Measurements from ENCODE around the gene GNA12.

The GNA12 gene

DNA sequence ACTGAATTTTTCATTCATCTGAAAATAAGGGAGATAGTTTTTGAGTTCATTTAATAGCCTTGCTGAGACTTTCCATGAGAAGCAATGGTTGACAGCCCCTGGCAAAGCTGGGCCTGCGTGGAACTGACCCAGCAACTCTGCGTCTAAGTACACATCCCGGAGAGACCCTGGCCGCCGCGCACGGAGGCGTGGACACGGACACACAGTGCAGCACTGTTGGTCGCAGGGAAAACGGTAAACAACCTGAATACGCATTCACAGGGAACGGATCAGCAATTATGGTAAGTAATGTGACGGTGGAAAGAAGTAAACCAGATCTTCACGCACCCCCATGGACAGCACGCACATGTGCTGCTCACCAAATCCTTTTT is 28.2 kb downstream of the GNA12 start:
- Histone ChIP-seq H3K4me3 (ENCODE audit: insufficient read depth, low read length, poor library complexity, severe bottlenecking) (no peak overlapping the region), H3K36me3 (ENCODE audit: low read length) (no peaks in the 10 kb centered on the region), H3K4me2 (ENCODE audit: low read depth, low read length, poor library complexity, severe bottlenecking) (no peak overlapping the region), H3K9me2 (replicated peaks; ENCODE audit: insufficient read depth, low read length) (no peaks in the 10 kb centered on the region), H3K9me3 (ENCODE audit: insufficient read depth, low read length) (no peaks in the 10 kb centered on the region), H2AFZ (ENCODE audit: low read depth, low read length, severe bottlenecking) (no peak overlapping the region), H3K79me2 (ENCODE audit: insufficient read depth, low read length) (no peaks in the 10 kb centered on the region), H3F3A (ENCODE audit: insufficient read depth) (no peaks in the 10 kb centered on the region), H3K27me3 (ENCODE audit: low read length) (no peaks in the 10 kb centered on the region), H4K20me1 (ENCODE audit: low read depth, low read length) (peaks cover 4% of the 10 kb centered on the region; the same call in 1 of the 2 replicates), H3K9ac (ENCODE audit: low read length) (no peak overlapping the region), H3K27ac (ENCODE audit: low read depth, low read length) (no peak overlapping the region)
- TF ChIP-seq CTCF (IDR thresholded peaks at IDR 0.05; ENCODE audit: insufficient read depth, low read length, poor library complexity, severe bottlenecking), result no peak
- no peak for TF ChIP-seq EZH2phosphoT487 (conservative IDR thresholded peaks at IDR 0.05; ENCODE audit: low read length)

- Histone ChIP-seq H3K4me3 (ENCODE audit: insufficient read depth, low read length, poor library complexity, severe bottlenecking) (no peak overlapping the region), H3K27me3 (ENCODE audit: low read length) (no peaks in the 10 kb centered on the region), H2AFZ (ENCODE audit: low read depth, low read length, severe bottlenecking) (no peak overlapping the region), H3K27ac (ENCODE audit: low read depth, low read length) (no peak overlapping the region), H3K9ac (ENCODE audit: low read length) (no peak overlapping the region), H4K20me1 (ENCODE audit: low read depth, low read length) (peaks cover 4% of the 10 kb centered on the region; the same call in 1 of the 2 replicates), H3K36me3 (ENCODE audit: low read length) (no peaks in the 10 kb centered on the region), H3F3A (ENCODE audit: insufficient read depth) (no peaks in the 10 kb centered on the region), H3K79me2 (ENCODE audit: insufficient read depth, low read length) (no peaks in the 10 kb centered on the region), H3K4me2 (ENCODE audit: low read depth, low read length, poor library complexity, severe bottlenecking) (no peak overlapping the region), H3K9me2 (replicated peaks; ENCODE audit: insufficient read depth, low read length) (no peaks in the 10 kb centered on the region), H3K9me3 (ENCODE audit: insufficient read depth, low read length) (no peaks in the 10 kb centered on the region)
- TF ChIP-seq CTCF (IDR thresholded peaks at IDR 0.05; ENCODE audit: insufficient read depth, low read length, poor library complexity, severe bottlenecking), result no peak
- no peak for TF ChIP-seq EZH2phosphoT487 (conservative IDR thresholded peaks at IDR 0.05; ENCODE audit: low read length)
These were observed 28.9 kb downstream of the GNA12 start for GRCh38 chr7:2814946-2815874.

GRCh38 chr7:2814186-2814945 is 29.7 kb downstream of the GNA12 start:
- no peak overlapping the region for H3K9ac ChIP-seq (ENCODE audit: low read length)
- no peak overlapping the region for H3K4me3 ChIP-seq (ENCODE audit: insufficient read depth, low read length, poor library complexity, severe bottlenecking)
- no peaks in the 10 kb centered on the region for H3K9me2 ChIP-seq (replicated peaks; ENCODE audit: insufficient read depth, low read length)
- H3K79me2 ChIP-seq (ENCODE audit: insufficient read depth, low read length), result no peaks in the 10 kb centered on the region
- no peaks in the 10 kb centered on the region for H3K9me3 ChIP-seq (ENCODE audit: insufficient read depth, low read length)
- peaks cover 4% of the 10 kb centered on the region; the same call in 1 of the 2 replicates for H4K20me1 ChIP-seq (ENCODE audit: low read depth, low read length)
- no peak for TF ChIP-seq CTCF (IDR thresholded peaks at IDR 0.05; ENCODE audit: insufficient read depth, low read length, poor library complexity, severe bottlenecking)
- TF ChIP-seq EZH2phosphoT487 (conservative IDR thresholded peaks at IDR 0.05; ENCODE audit: low read length), result no peak
- H3K27ac ChIP-seq (ENCODE audit: low read depth, low read length), result no peak overlapping the region
- no peaks in the 10 kb centered on the region for H3F3A ChIP-seq (ENCODE audit: insufficient read depth)
- no peaks in the 10 kb centered on the region for H3K36me3 ChIP-seq (ENCODE audit: low read length)
- H3K4me2 ChIP-seq (ENCODE audit: low read depth, low read length, poor library complexity, severe bottlenecking), result no peak overlapping the region
- H2AFZ ChIP-seq (ENCODE audit: low read depth, low read length, severe bottlenecking), result no peak overlapping the region
- H3K27me3 ChIP-seq (ENCODE audit: low read length), result no peaks in the 10 kb centered on the region

Data from SU-DHL-6 (cell line).